K562 (cell line): Measurements from ENCODE around the gene GLIS1. TPM values are rescaled to one million over a fixed set of nuclear protein-coding genes. Genes with fewer than 3 reads are reported as not detected.
A peak's percentile ranks its signal among the peaks of the same experiment; 100 is the strongest.

ENCODE experiments used
- BHLHE40 ChIP-seq: IDR thresholded peaks from 2 replicates; pipeline ENCODE4 v1.6.1; 2011; ENCODE audit warnings: low read length, improper control_type of control experiment
- CCNT2 ChIP-seq: IDR thresholded peaks from 2 replicates; pipeline ENCODE4 v1.6.1; 2011; ENCODE audit warnings: borderline replicate concordance, low read depth, mild to moderate bottlenecking, moderate library complexity, mixed read lengths, low read length; ENCODE audit not compliant: insufficient read length; ENCODE audit errors: extremely low read depth
- CHD2 ChIP-seq: IDR thresholded peaks from 2 replicates; pipeline ENCODE4 v1.6.1; 2011; ENCODE audit warnings: low read depth, low read length
- CXXC5 ChIP-seq: fragments of 250-450 bp; sonication (Bioruptor Pico); IDR thresholded peaks from 2 replicates; pipeline ENCODE4 v1.8.0; 2022; ENCODE audit warnings: inconsistent platforms, mild to moderate bottlenecking, moderate library complexity
- FOS ChIP-seq: IDR thresholded peaks from 3 replicates; pipeline ENCODE4 v1.6.1; 2011; ENCODE audit not compliant: insufficient read length; ENCODE audit errors: extremely low read depth
- HMGN3 ChIP-seq: IDR thresholded peaks from 2 replicates; pipeline ENCODE4 v1.6.1; 2011; ENCODE audit warnings: borderline replicate concordance, low read depth, mild to moderate bottlenecking, mixed read lengths, low read length; ENCODE audit not compliant: insufficient read length; ENCODE audit errors: extremely low read depth
- IRF2 ChIP-seq: sonication (generic); formaldehyde crosslinking; IDR thresholded peaks from 2 replicates; pipeline ENCODE4 v1.8.1; 2022; ENCODE audit warnings: mild to moderate bottlenecking, missing genetic modification reagents
- MCM5 ChIP-seq: fragments of 450-650 bp; IDR thresholded peaks from 2 replicates; pipeline ENCODE4 v1.6.1; 2016; ENCODE audit warnings: low read depth
- NCOA6 ChIP-seq: fragments of 450-650 bp; IDR thresholded peaks from 2 replicates; pipeline ENCODE4 v1.6.1; 2017; ENCODE audit warnings: mild to moderate bottlenecking
- NFIX ChIP-seq: fragments of 250-450 bp; sonication (Bioruptor Pico); IDR thresholded peaks from 2 replicates; pipeline ENCODE4 v1.4.0; 2020; ENCODE audit warnings: low read depth, mild to moderate bottlenecking, moderate library complexity
- PTTG1 ChIP-seq: fragments of 450-650 bp; IDR thresholded peaks from 2 replicates; pipeline ENCODE4 v1.6.1; 2016; ENCODE audit warnings: low read depth, mild to moderate bottlenecking, missing genetic modification characterization, missing compliant biosample characterization
- RBBP5 ChIP-seq: fragments of 200-600 bp; sonication (generic); IDR thresholded peaks from 2 replicates; pipeline ENCODE4 v1.6.1; 2012; ENCODE audit warnings: borderline replicate concordance, mild to moderate bottlenecking, low read length, control low read depth, inconsistent platforms; ENCODE audit not compliant: insufficient read depth, poor library complexity, severe bottlenecking
- RBM25 ChIP-seq: fragments of 200-400 bp; formaldehyde crosslinking; IDR thresholded peaks from 2 replicates; pipeline ENCODE4 v1.6.1; 2018; ENCODE audit warnings: low read length, low read depth, moderate library complexity; ENCODE audit not compliant: severe bottlenecking
- SOX6 ChIP-seq: fragments of 450-650 bp; IDR thresholded peaks from 2 replicates; pipeline ENCODE4 v1.6.1; 2014; ENCODE audit warnings: mild to moderate bottlenecking
- SP2 ChIP-seq: IDR thresholded peaks from 2 replicates; pipeline ENCODE4 v1.6.1; 2011; ENCODE audit warnings: mild to moderate bottlenecking, low read depth, low read length, moderate library complexity; ENCODE audit not compliant: poor library complexity, severe bottlenecking; ENCODE audit errors: extremely low read depth
- U2AF2 ChIP-seq: fragments of 200-400 bp; formaldehyde crosslinking; optimal IDR thresholded peaks from 2 replicates; pipeline ENCODE3; 2017; ENCODE audit warnings: low read depth, mild to moderate bottlenecking, low read length
- ZHX1 ChIP-seq: fragments of 150-350 bp; conservative IDR thresholded peaks from 2 replicates; pipeline ENCODE4 v1.6.1; 2014; ENCODE audit warnings: low read length
- ZNF174 ChIP-seq: fragments of 250-450 bp; sonication (Bioruptor Pico); IDR thresholded peaks from 2 replicates; pipeline ENCODE4 v1.4.0; 2020; ENCODE audit warnings: mild to moderate bottlenecking
- ZNF184 ChIP-seq: sonication (generic); formaldehyde crosslinking; IDR thresholded peaks from 2 replicates; pipeline ENCODE4 v1.5.0; 2020; ENCODE audit warnings: missing genetic modification reagents
- ZNF431 ChIP-seq: sonication (generic); formaldehyde crosslinking; IDR thresholded peaks from 2 replicates; pipeline ENCODE4 v1.8.0; 2022; ENCODE audit warnings: mild to moderate bottlenecking, missing genetic modification reagents
- ZNF695 ChIP-seq: fragments of 450-650 bp; formaldehyde crosslinking; IDR thresholded peaks from 2 replicates; pipeline ENCODE4 v1.4.0; 2020; ENCODE audit warnings: mild to moderate bottlenecking, moderate library complexity
- polyA plus RNA-seq, 8 experiments: library from polyadenylated mRNA; depleted of rRNA in 4 of 8; stranded (reverse) in 5 of 8; unstranded in 3 of 8; fragments of >200 nt; fragmentation: Nextera tagmentation in 2 of 8; fragmentation: Illumina TruSeq in 1 of 8; extraction: Ambion mirVana in 2 of 8; extraction: Trizol in 1 of 8; gene quantifications; 2 replicates each; pipeline versions ENCODE4 v1.2.1 to v1.2.3, GENCODE V29; 2011 to 2014; ENCODE audit warnings: inconsistent platforms in 1 of 8, missing spikeins in 1 of 8
- total RNA-seq, 7 experiments: library from RNA; depleted of rRNA in 6 of 7; stranded (reverse); fragments of >200 nt in 6 of 7; fragmentation: Illumina TruSeq in 2 of 7; extraction: Trizol in 2 of 7; gene quantifications; 2 replicates each; pipeline versions ENCODE4 v1.2.1 to v1.2.3, GENCODE V29; 2011 to 2021; ENCODE audit warnings: low replicate concordance in 1 of 7
- TF ChIP-seq, protein P1 (sequence below): fragments of 250-450 bp; sonication (Bioruptor Pico); IDR thresholded peaks from 2 replicates; pipeline ENCODE4 v1.4.0; 2020; ENCODE audit warnings: mild to moderate bottlenecking
- TF ChIP-seq, protein P2 (sequence below): sonication (generic); formaldehyde crosslinking; IDR thresholded peaks from 2 replicates; pipeline ENCODE4 v1.5.0; 2020; ENCODE audit warnings: missing genetic modification reagents

GLIS1 gene
- total and polyA plus RNA-seq, 9 of the 15 experiments (the other 6 are each of a cell fraction or from before 2014, with no cell fraction given), result not detected

GRCh38 chr1:53739109-53739681 is at the start of gene GLIS1 (continued):
- TF ChIP-seq, protein P1, sequence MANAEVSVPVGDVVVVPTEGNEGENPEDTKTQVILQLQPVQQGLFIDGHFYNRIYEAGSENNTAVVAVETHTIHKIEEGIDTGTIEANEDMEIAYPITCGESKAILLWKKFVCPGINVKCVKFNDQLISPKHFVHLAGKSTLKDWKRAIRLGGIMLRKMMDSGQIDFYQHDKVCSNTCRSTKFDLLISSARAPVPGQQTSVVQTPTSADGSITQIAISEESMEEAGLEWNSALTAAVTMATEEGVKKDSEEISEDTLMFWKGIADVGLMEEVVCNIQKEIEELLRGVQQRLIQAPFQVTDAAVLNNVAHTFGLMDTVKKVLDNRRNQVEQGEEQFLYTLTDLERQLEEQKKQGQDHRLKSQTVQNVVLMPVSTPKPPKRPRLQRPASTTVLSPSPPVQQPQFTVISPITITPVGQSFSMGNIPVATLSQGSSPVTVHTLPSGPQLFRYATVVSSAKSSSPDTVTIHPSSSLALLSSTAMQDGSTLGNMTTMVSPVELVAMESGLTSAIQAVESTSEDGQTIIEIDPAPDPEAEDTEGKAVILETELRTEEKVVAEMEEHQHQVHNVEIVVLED, result no peak
- TF ChIP-seq SP2, result peak; percentile 93
- TF ChIP-seq SOX6, result no peak
- TF ChIP-seq RBM25, result peak; percentile 100
- TF ChIP-seq FOS, result peak; percentile 95
- TF ChIP-seq, protein P2, sequence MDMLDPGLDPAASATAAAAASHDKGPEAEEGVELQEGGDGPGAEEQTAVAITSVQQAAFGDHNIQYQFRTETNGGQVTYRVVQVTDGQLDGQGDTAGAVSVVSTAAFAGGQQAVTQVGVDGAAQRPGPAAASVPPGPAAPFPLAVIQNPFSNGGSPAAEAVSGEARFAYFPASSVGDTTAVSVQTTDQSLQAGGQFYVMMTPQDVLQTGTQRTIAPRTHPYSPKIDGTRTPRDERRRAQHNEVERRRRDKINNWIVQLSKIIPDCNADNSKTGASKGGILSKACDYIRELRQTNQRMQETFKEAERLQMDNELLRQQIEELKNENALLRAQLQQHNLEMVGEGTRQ (CRISPR knock-in tag), result no peak
- TF ChIP-seq ZNF184 (CRISPR knock-in tag), result no peak
- no peak for TF ChIP-seq U2AF2
- TF ChIP-seq HMGN3, result peak; percentile 81
- no peak for TF ChIP-seq ZNF174 (CRISPR knock-in tag)
- TF ChIP-seq NCOA6, result peak; percentile 82
- no peak for TF ChIP-seq MCM5
- no peak for TF ChIP-seq ZNF695 (CRISPR knock-in tag)
- TF ChIP-seq NFIX (CRISPR knock-in tag), result no peak
- TF ChIP-seq CHD2, result peak; percentile 80
- TF ChIP-seq PTTG1, result no peak
- TF ChIP-seq RBBP5, result no peak
- TF ChIP-seq IRF2, result no peak
- TF ChIP-seq CXXC5 (CRISPR knock-in tag), result peak; percentile 56
- TF ChIP-seq CCNT2, result peak; percentile 45
- no peak for TF ChIP-seq ZHX1
- TF ChIP-seq BHLHE40, result no peak
- no peak for TF ChIP-seq ZNF431 (CRISPR knock-in tag)
